ENCODE results near the gene SLC6A17. TPM values are rescaled to one million over a fixed set of nuclear protein-coding genes. Genes with fewer than 3 reads are reported as not detected.

Gene SLC6A17
- total RNA-seq, 1 donor from 2014 or later = 3.6 TPM

- Mint-ChIP-seq H3K36me3 (ENCODE audit: low read depth, unreplicated experiment) (no peaks in the 10 kb centered on the region), H3K4me1 (ENCODE audit: low read depth, unreplicated experiment) (peaks cover 5% of the 10 kb centered on the region), H3K9me3 (ENCODE audit: unreplicated experiment) (no peaks in the 10 kb centered on the region), H3K4me3 (ENCODE audit: unreplicated experiment) (no peak overlapping the region), H3K27me3 (ENCODE audit: low read depth, unreplicated experiment) (peaks cover 56% of the 10 kb centered on the region), H3K27ac (ENCODE audit: unreplicated experiment) (no peak overlapping the region)
- Histone ChIP-seq H3K4me2 (ENCODE audit: low read length) (no peak overlapping the region), H3K27ac (ENCODE audit: low read depth, low read length) (no peak overlapping the region), H3K9me3 (ENCODE audit: insufficient read depth, low read depth, low read length) (no peaks in the 10 kb centered on the region), H3K27me3 (ENCODE audit: insufficient read depth, low read length) (peaks cover 53% of the 10 kb centered on the region), H3K4me1 (ENCODE audit: insufficient read depth, low read length) (no peaks in the 10 kb centered on the region), H3K4me3 (ENCODE audit: insufficient read depth, low read depth, low read length) (no peak overlapping the region), H3K36me3 (ENCODE audit: insufficient read depth, low read length) (no peaks in the 10 kb centered on the region), H4K20me1 (ENCODE audit: insufficient read depth, low read length) (no peaks in the 10 kb centered on the region), H2AFZ (ENCODE audit: low read depth, low read length) (no peak overlapping the region), H3K9ac (ENCODE audit: low read length) (no peak overlapping the region), H3K79me2 (ENCODE audit: insufficient read depth, low read length) (no peaks in the 10 kb centered on the region)
- DNase-seq (ENCODE audit: low read depth) = no peak
- FAIRE-seq = no peak
- TF ChIP-seq CTCF (IDR thresholded peaks at IDR 0.05; ENCODE audit: insufficient read depth, low read depth, low read length) (no peak), EZH2 (IDR thresholded peaks at IDR 0.05; ENCODE audit: insufficient read depth, low read length) (no peak)
These were observed 16.9 kb upstream of the SLC6A17 start for GRCh38 chr1:110133436-110133835.

GRCh38 chr1:110134050-110134595 lies 16.2 kb upstream of the SLC6A17 start:
- peaks cover 49% of the 10 kb centered on the region for H3K27me3 Mint-ChIP-seq (ENCODE audit: low read depth, unreplicated experiment)
- H3K27me3 ChIP-seq (ENCODE audit: insufficient read depth, low read length) = peaks cover 52% of the 10 kb centered on the region

More at GRCh38 chr1:110134050-110134595, 16.2 kb upstream of the SLC6A17 start:
- no peak overlapping the region for H3K4me3 ChIP-seq (ENCODE audit: insufficient read depth, low read depth, low read length)
- Mint-ChIP-seq H3K4me3 (ENCODE audit: unreplicated experiment) (no peak overlapping the region), H3K4me1 (ENCODE audit: low read depth, unreplicated experiment) (peaks cover 5% of the 10 kb centered on the region), H3K36me3 (ENCODE audit: low read depth, unreplicated experiment) (no peaks in the 10 kb centered on the region), H3K9me3 (ENCODE audit: unreplicated experiment) (no peaks in the 10 kb centered on the region), H3K27ac (ENCODE audit: unreplicated experiment) (no peak overlapping the region)
- FAIRE-seq = no peak
- H3K27ac ChIP-seq (ENCODE audit: low read depth, low read length) = no peak overlapping the region
- H3K9ac ChIP-seq (ENCODE audit: low read length) = no peak overlapping the region
- H2AFZ ChIP-seq (ENCODE audit: low read depth, low read length) = no peak overlapping the region
- H3K4me2 ChIP-seq (ENCODE audit: low read length) = no peak overlapping the region
- no peak for DNase-seq (ENCODE audit: low read depth)
- no peaks in the 10 kb centered on the region for H3K9me3 ChIP-seq (ENCODE audit: insufficient read depth, low read depth, low read length)
- no peaks in the 10 kb centered on the region for H3K79me2 ChIP-seq (ENCODE audit: insufficient read depth, low read length)
- TF ChIP-seq EZH2 (IDR thresholded peaks at IDR 0.05; ENCODE audit: insufficient read depth, low read length) = no peak
- TF ChIP-seq CTCF (IDR thresholded peaks at IDR 0.05; ENCODE audit: insufficient read depth, low read depth, low read length) = no peak
- H4K20me1 ChIP-seq (ENCODE audit: insufficient read depth, low read length) = no peaks in the 10 kb centered on the region
- H3K4me1 ChIP-seq (ENCODE audit: insufficient read depth, low read length) = no peaks in the 10 kb centered on the region
- H3K36me3 ChIP-seq (ENCODE audit: insufficient read depth, low read length) = no peaks in the 10 kb centered on the region

Measured in astrocyte (in vitro differentiated cells and primary cell).